HepG2 (cell line): ENCODE data around the gene CD7. TPM values are rescaled to one million over a fixed set of nuclear protein-coding genes. Genes with fewer than 3 reads are reported as not detected.

Experiments used
- FOXO1 ChIP-seq: sonication (generic); formaldehyde crosslinking; IDR thresholded peaks from 2 replicates; pipeline ENCODE4 v1.4.0; 2020; ENCODE audit warnings: missing genetic modification reagents
- KDM5B ChIP-seq: sonication (generic); formaldehyde crosslinking; IDR thresholded peaks from 2 replicates; pipeline ENCODE4 v1.4.0; 2020; ENCODE audit warnings: missing genetic modification reagents, mild to moderate bottlenecking, borderline replicate concordance
- MTA1 ChIP-seq: sonication (generic); formaldehyde crosslinking; IDR thresholded peaks from 2 replicates; pipeline ENCODE4 v1.4.0; 2020; ENCODE audit warnings: missing genetic modification reagents, mild to moderate bottlenecking, borderline replicate concordance
- NFE2L1 ChIP-seq: sonication (generic); formaldehyde crosslinking; IDR thresholded peaks from 2 replicates; pipeline ENCODE4 v1.4.0; 2020; ENCODE audit warnings: missing genetic modification reagents, mild to moderate bottlenecking, borderline replicate concordance
- RARG ChIP-seq: sonication (generic); formaldehyde crosslinking; IDR thresholded peaks from 2 replicates; pipeline ENCODE4 v1.4.0; 2020; ENCODE audit warnings: low read depth, mild to moderate bottlenecking, missing genetic modification reagents
- SIN3B ChIP-seq: fragments of 150-350 bp; IDR thresholded peaks from 2 replicates; pipeline ENCODE4 v1.6.1; 2014; ENCODE audit warnings: low read length
- TBX2 ChIP-seq: sonication (generic); formaldehyde crosslinking; IDR thresholded peaks from 2 replicates; pipeline ENCODE4 v1.5.0; 2020; ENCODE audit warnings: missing genetic modification reagents, mild to moderate bottlenecking, borderline replicate concordance
- TEAD2 ChIP-seq: sonication (generic); formaldehyde crosslinking; IDR thresholded peaks from 2 replicates; pipeline ENCODE4 v1.9.0; 2021; ENCODE audit warnings: missing genetic modification reagents
- ZBTB7A ChIP-seq: sonication (generic); formaldehyde crosslinking; IDR thresholded peaks from 2 replicates; pipeline ENCODE4 v1.8.0; 2022; ENCODE audit warnings: mild to moderate bottlenecking, missing genetic modification reagents
- ZMYM3 ChIP-seq: sonication (generic); formaldehyde crosslinking; IDR thresholded peaks from 2 replicates; pipeline ENCODE4 v1.5.1; 2020; ENCODE audit warnings: mild to moderate bottlenecking, missing genetic modification reagents
- ZNF3 ChIP-seq: IDR thresholded peaks from 2 replicates; pipeline ENCODE4 v1.7.0; 2017; ENCODE audit warnings: inconsistent platforms
- ZNF317 ChIP-seq: sonication (generic); formaldehyde crosslinking; IDR thresholded peaks from 2 replicates; pipeline ENCODE4 v1.5.0; 2020; ENCODE audit warnings: mild to moderate bottlenecking, missing genetic modification reagents
- ZNF619 ChIP-seq: sonication (generic); formaldehyde crosslinking; IDR thresholded peaks from 2 replicates; pipeline ENCODE4 v1.4.0; 2020; ENCODE audit warnings: mild to moderate bottlenecking, missing genetic modification reagents
- ZZZ3 ChIP-seq: sonication (generic); formaldehyde crosslinking; IDR thresholded peaks from 2 replicates; pipeline ENCODE4 v1.4.0; 2020; ENCODE audit warnings: missing genetic modification reagents, mild to moderate bottlenecking, borderline replicate concordance
- polyA plus RNA-seq, 8 experiments: library from polyadenylated mRNA; depleted of rRNA in 3 of 8; stranded (reverse) in 7 of 8; unstranded in 1 of 8; fragments of >200 nt; fragmentation: Illumina TruSeq in 4 of 8; extraction: Trizol in 4 of 8; gene quantifications; 2 replicates each; pipeline versions ENCODE4 v1.2.1 to v1.2.3, GENCODE V29; 2011 to 2016; ENCODE audit warnings: low read depth in 4 of 8, missing spikeins in 1 of 8, mixed read lengths in 1 of 8; ENCODE audit not compliant: insufficient read depth in 1 of 8
- total RNA-seq, 5 experiments: library from RNA; depleted of rRNA; stranded (reverse); fragments of >200 nt; fragmentation: Illumina TruSeq; extraction: Trizol; gene quantifications; 2 replicates each; pipeline ENCODE4 v1.2.3, GENCODE V29; 2016; ENCODE audit warnings: low read depth in 1 of 5
- TF ChIP-seq, protein P1 (sequence below): sonication (generic); formaldehyde crosslinking; IDR thresholded peaks from 2 replicates; pipeline ENCODE4 v1.5.0; 2020; ENCODE audit warnings: mild to moderate bottlenecking, missing genetic modification reagents
- TF ChIP-seq, protein P2 (sequence below): sonication (generic); formaldehyde crosslinking; IDR thresholded peaks from 2 replicates; pipeline ENCODE4 v1.5.1; 2020; ENCODE audit warnings: mild to moderate bottlenecking, missing genetic modification reagents, moderate library complexity
- TF ChIP-seq, protein P3 (sequence below): sonication (generic); formaldehyde crosslinking; IDR thresholded peaks from 2 replicates; pipeline ENCODE4 v1.8.0; 2022; ENCODE audit warnings: mild to moderate bottlenecking, missing genetic modification reagents, moderate library complexity
- TF ChIP-seq, protein P4 (sequence below): sonication (generic); formaldehyde crosslinking; IDR thresholded peaks from 2 replicates; pipeline ENCODE4 v1.5.1; 2020; ENCODE audit warnings: mild to moderate bottlenecking, moderate library complexity, missing genetic modification reagents
- TF ChIP-seq, protein P5 (sequence below): sonication (generic); formaldehyde crosslinking; conservative IDR thresholded peaks from 2 replicates; pipeline ENCODE4 v1.8.0; 2022; ENCODE audit warnings: missing genetic modification reagents

Gene CD7
- total and polyA plus RNA-seq, 2 of the 13 experiments (the other 11 are each of a cell fraction or from before 2014, with no cell fraction given), result 67.6 to 76.4 TPM

DNA sequence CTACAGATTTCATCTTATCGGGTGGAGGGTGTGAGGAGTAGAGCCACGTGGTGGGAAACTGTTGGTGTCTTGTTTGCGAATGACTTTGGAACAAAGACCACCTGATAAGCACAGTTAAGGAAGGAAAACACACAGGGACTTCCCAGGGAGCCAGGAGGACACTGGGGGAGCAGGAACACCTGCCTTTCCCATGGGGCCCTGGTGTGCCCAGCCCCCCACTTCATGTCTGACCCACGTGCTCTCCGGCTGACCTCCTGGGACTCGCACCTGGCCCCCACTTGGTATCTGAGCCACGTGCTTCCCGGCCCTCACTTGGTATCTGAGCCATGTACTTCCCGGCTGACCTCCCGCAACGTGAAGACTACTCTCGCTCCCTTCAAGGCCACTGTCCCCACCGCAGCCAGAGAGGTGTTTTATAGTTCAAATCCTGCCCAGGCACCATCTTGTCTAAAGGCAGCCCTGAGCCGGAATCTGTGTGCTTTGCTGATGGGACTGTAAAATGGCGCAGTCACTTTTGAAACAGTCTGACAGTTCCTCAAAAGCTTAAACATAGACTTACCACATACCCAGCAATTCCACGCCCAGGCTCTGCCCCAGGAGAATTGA, 38.5 kb downstream of the CD7 start (continued):
- TF ChIP-seq, protein P1, sequence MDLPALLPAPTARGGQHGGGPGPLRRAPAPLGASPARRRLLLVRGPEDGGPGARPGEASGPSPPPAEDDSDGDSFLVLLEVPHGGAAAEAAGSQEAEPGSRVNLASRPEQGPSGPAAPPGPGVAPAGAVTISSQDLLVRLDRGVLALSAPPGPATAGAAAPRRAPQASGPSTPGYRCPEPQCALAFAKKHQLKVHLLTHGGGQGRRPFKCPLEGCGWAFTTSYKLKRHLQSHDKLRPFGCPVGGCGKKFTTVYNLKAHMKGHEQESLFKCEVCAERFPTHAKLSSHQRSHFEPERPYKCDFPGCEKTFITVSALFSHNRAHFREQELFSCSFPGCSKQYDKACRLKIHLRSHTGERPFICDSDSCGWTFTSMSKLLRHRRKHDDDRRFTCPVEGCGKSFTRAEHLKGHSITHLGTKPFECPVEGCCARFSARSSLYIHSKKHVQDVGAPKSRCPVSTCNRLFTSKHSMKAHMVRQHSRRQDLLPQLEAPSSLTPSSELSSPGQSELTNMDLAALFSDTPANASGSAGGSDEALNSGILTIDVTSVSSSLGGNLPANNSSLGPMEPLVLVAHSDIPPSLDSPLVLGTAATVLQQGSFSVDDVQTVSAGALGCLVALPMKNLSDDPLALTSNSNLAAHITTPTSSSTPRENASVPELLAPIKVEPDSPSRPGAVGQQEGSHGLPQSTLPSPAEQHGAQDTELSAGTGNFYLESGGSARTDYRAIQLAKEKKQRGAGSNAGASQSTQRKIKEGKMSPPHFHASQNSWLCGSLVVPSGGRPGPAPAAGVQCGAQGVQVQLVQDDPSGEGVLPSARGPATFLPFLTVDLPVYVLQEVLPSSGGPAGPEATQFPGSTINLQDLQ, result no peak
- no peak for TF ChIP-seq ZBTB7A
- peak; percentile 70; the same call in 1 of the 2 replicates for TF ChIP-seq MTA1 (CRISPR knock-in tag)
- TF ChIP-seq FOXO1, result peak; percentile 36; the same call in 1 of the 2 replicates
- TF ChIP-seq, protein P2, sequence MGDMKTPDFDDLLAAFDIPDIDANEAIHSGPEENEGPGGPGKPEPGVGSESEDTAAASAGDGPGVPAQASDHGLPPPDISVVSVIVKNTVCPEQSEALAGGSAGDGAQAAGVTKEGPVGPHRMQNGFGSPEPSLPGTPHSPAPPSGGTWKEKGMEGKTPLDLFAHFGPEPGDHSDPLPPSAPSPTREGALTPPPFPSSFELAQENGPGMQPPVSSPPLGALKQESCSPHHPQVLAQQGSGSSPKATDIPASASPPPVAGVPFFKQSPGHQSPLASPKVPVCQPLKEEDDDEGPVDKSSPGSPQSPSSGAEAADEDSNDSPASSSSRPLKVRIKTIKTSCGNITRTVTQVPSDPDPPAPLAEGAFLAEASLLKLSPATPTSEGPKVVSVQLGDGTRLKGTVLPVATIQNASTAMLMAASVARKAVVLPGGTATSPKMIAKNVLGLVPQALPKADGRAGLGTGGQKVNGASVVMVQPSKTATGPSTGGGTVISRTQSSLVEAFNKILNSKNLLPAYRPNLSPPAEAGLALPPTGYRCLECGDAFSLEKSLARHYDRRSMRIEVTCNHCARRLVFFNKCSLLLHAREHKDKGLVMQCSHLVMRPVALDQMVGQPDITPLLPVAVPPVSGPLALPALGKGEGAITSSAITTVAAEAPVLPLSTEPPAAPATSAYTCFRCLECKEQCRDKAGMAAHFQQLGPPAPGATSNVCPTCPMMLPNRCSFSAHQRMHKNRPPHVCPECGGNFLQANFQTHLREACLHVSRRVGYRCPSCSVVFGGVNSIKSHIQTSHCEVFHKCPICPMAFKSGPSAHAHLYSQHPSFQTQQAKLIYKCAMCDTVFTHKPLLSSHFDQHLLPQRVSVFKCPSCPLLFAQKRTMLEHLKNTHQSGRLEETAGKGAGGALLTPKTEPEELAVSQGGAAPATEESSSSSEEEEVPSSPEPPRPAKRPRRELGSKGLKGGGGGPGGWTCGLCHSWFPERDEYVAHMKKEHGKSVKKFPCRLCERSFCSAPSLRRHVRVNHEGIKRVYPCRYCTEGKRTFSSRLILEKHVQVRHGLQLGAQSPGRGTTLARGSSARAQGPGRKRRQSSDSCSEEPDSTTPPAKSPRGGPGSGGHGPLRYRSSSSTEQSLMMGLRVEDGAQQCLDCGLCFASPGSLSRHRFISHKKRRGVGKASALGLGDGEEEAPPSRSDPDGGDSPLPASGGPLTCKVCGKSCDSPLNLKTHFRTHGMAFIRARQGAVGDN (CRISPR knock-in tag), result peak; percentile 83
- no peak for TF ChIP-seq ZNF3 (CRISPR knock-in tag)
- 0 out of 2 replicates have a peak, but pooled peaks have one; percentile 31 for TF ChIP-seq ZNF317 (CRISPR knock-in tag)
- TF ChIP-seq RARG (CRISPR knock-in tag), result no peak
- no peak for TF ChIP-seq TEAD2 (CRISPR knock-in tag)
- TF ChIP-seq, protein P3, sequence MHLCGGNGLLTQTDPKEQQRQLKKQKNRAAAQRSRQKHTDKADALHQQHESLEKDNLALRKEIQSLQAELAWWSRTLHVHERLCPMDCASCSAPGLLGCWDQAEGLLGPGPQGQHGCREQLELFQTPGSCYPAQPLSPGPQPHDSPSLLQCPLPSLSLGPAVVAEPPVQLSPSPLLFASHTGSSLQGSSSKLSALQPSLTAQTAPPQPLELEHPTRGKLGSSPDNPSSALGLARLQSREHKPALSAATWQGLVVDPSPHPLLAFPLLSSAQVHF (CRISPR knock-in tag), result no peak
- peak; percentile 44; the same call in 1 of the 2 replicates for TF ChIP-seq KDM5B (CRISPR knock-in tag)
- TF ChIP-seq ZMYM3 (CRISPR knock-in tag), result 0 out of 2 replicates have a peak, but pooled peaks have one; percentile 21
- TF ChIP-seq, protein P4, sequence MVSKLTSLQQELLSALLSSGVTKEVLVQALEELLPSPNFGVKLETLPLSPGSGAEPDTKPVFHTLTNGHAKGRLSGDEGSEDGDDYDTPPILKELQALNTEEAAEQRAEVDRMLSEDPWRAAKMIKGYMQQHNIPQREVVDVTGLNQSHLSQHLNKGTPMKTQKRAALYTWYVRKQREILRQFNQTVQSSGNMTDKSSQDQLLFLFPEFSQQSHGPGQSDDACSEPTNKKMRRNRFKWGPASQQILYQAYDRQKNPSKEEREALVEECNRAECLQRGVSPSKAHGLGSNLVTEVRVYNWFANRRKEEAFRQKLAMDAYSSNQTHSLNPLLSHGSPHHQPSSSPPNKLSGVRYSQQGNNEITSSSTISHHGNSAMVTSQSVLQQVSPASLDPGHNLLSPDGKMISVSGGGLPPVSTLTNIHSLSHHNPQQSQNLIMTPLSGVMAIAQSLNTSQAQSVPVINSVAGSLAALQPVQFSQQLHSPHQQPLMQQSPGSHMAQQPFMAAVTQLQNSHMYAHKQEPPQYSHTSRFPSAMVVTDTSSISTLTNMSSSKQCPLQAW (CRISPR knock-in tag), result 0 out of 2 replicates have a peak, but pooled peaks have one; percentile 24
- TF ChIP-seq ZZZ3 (CRISPR knock-in tag), result 0 out of 2 replicates have a peak, but pooled peaks have one; percentile 47
- TF ChIP-seq ZNF619 (CRISPR knock-in tag), result no peak
- TF ChIP-seq, protein P5, sequence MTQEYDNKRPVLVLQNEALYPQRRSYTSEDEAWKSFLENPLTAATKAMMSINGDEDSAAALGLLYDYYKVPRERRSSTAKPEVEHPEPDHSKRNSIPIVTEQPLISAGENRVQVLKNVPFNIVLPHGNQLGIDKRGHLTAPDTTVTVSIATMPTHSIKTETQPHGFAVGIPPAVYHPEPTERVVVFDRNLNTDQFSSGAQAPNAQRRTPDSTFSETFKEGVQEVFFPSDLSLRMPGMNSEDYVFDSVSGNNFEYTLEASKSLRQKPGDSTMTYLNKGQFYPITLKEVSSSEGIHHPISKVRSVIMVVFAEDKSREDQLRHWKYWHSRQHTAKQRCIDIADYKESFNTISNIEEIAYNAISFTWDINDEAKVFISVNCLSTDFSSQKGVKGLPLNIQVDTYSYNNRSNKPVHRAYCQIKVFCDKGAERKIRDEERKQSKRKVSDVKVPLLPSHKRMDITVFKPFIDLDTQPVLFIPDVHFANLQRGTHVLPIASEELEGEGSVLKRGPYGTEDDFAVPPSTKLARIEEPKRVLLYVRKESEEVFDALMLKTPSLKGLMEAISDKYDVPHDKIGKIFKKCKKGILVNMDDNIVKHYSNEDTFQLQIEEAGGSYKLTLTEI (CRISPR knock-in tag), result no peak
- TF ChIP-seq SIN3B, result no peak
- no peak for TF ChIP-seq NFE2L1 (CRISPR knock-in tag)
- peak; percentile 42; the same call in 1 of the 2 replicates for TF ChIP-seq TBX2 (CRISPR knock-in tag)
